DMS153 treated with DMSO at 0.1 percent for 48 hours (cell line): ENCODE measurements around the gene NAPB.
A peak's percentile ranks its signal among the peaks of the same experiment; 100 is the strongest.

Source experiments
- DNase-seq: peaks from one replicate; lab custom pipeline; 2025; ENCODE audit not compliant: unreplicated experiment; lab: John Stamatoyannopoulos, UW

NAPB gene

DNA sequence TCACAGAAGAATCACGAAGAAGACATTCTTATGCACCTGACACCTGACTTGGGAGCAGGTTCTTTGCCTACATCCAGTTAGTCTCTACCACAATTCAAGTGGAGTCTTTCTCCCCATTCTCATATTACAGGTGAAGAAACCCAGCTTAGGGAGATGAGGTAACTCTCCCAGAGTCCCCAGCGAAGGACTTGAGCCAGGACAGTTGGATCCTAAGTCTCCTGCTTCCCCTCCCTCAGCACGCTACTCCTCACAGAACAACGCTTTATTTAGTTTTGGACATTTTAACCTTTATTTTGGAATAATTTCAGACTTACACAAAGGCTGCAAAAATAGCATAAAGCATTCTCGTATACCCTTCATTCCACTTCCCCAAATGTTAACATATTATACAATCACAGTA is 17.4 kb upstream of the NAPB start:
- DNase-seq: no peak

DNA sequence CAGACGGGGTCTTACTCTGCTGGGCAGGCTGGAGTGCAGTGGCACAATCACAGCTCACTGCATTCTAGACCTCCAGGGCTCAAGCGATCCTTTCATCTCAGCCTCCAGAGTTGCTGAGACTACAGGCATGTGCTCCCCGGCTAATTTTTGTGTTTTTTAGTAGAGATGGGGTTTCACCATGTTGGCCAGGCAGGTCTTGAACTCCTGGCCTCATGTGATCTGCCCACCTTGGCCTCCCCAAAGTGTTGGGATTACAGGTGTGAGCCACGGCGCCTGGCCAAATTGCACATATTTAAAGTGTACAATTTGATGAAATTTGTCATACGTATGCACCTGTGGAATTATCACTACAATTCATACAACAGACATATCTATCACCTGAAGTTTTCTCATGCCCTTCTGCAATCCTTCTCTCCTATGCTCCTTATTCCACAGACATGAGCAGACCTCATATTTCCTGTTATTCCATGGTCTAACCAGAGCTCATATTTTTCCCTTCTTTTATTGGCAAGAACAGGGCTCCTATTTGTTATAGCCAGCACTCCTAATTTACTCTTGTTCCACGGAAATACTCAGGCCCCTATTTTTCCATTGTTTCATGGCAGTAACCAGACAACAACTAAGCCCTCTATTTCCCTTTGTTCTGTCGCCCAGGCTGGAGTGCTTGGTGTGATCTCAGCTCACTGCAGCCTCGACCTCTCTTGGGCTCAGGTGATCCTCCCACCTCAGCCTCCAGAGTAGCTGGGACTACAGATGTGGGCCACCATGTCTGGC is 16.0 kb upstream of the NAPB start:
- DNase-seq: no peak

DNA sequence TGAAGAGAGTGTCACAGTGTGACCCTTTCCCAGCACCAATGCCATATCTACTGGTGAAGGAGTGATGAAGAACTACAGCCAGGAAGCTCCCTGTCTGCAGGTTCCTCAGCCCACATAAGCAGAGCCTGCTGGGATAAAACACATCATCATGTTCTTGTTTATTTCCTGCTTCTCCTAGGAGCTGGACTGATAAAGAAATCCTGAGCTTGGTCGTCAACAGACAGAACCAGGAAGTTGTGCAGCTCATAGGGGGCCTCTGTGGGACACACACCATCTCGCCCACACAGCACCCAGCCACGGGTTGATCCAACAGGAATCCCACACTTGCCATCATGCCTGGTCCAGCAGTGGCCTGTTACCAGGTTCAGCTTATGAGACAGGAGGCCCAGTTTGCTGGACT is 15.4 kb upstream of the NAPB start:
- DNase-seq: no peak

DNA sequence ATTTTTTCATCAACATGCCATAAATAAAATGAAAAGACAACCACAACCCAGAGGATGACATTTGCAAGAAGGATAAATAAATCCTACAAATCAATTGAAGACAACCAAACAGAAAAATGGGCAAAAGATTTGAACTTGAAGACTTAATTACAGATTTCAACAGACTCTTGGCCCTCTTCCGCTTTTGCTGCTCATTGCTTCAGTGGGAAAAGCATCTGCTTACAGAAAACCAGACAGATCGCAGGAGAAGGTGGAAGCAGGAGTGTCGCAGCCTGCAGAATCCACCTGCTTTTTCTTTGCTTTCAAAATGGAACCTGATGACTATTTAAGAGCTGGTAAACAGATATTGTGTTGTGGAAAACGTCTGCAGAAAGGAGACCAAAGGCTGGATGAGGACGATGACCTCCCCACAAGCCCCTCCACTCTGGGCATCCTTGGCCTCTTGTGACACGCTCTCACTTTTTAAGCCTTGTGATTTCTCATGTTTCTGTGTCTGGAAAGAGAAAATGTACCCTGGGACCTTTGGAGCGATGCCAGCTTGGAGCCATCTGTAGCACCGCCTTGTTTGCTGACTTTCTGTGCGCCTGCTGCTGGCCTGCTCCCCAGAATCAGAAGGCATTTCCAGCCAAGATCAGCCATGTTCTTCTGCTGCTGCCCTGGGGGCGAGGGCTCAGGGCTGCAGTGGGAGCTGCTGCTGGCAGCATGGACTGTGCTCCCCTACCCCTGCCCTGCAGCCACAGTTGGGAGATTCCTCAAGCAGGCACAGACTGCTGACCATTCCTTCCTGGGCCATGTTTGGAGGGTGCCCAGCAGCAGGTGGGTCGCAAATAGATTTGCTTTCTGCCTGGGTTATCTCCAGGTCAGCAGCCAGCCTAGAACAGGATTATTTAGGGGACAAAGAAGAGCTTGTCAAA is 14.6 kb upstream of the NAPB start:
- DNase-seq: no peak

DNA sequence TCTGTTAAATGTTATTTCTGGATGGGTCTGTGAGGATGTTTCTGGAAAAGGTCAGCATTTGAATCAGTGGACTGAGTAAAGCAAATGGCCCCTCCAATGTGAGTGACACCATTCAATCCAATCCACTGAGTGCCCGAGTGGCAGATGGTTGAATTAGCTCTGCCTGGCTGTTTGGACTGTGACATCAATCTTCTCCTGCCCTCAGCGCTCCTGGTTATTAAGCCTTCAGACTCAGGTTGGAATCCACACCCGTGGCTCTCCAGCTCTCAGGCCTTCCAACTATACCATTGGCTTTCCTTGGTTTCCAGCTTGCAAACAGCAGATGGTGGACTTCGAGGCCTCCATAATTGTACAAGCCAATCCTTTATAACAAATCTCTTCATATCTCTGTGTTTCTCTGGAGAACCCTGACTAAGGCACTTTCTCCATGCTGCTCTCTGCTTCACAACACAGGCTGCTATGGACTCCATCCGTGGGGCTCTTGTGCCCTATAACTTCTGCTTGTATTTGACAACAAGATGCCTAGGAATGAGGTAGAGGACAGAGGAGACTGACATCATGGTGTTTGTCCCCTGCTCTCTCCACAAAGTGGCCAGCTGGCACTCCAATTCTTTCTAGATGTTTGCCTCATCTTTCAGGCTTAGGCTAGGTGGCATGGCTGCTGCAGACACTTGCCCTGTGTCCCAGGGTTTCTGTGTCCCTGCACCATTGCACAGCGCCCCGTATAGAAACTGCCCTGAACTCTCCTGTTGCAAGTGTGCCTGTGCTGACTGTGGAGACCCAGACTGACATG is 13.4 kb upstream of the NAPB start:
- no peak for DNase-seq

DNA sequence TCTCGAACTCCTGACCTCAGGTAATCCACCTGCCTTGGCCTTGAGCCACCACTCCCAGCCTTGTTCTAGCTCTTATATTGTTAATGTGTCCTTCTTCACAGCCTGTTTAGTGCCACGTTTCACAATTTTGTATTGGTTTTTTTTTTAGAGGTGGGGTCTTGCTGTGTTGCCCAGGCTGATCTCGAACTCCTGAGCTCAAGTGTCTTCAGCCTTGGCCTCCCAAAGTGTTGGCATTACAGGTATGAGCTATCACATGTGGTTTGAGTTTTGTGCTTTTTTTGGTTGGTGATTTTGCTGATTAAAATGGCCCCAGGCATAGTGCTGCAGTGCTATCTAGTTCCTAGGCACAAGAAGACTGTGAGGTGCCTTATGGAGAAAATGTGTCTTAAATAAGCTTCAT is 12.3 kb upstream of the NAPB start:
- no peak for DNase-seq

DNA sequence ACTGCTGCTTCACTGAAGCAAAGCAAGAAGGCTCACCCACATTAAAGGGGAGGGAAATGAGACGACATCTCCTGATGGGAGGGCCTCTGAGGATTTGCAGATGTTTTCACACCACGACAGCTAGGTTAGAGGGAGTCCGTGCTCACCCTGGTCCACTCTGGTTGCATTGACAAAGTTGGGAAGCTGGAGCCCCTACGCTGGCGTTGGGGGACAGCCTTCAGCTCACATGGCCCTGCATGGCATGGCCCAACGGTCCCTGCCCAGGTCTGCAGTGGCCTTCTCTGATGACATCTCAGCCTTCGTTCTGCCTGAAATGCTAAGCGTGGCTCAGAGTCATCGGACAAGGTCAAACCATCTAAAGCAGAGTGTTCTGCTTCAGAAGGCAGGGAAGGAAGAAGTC is 3.8 kb upstream of the NAPB start:
- no peak for DNase-seq

DNA sequence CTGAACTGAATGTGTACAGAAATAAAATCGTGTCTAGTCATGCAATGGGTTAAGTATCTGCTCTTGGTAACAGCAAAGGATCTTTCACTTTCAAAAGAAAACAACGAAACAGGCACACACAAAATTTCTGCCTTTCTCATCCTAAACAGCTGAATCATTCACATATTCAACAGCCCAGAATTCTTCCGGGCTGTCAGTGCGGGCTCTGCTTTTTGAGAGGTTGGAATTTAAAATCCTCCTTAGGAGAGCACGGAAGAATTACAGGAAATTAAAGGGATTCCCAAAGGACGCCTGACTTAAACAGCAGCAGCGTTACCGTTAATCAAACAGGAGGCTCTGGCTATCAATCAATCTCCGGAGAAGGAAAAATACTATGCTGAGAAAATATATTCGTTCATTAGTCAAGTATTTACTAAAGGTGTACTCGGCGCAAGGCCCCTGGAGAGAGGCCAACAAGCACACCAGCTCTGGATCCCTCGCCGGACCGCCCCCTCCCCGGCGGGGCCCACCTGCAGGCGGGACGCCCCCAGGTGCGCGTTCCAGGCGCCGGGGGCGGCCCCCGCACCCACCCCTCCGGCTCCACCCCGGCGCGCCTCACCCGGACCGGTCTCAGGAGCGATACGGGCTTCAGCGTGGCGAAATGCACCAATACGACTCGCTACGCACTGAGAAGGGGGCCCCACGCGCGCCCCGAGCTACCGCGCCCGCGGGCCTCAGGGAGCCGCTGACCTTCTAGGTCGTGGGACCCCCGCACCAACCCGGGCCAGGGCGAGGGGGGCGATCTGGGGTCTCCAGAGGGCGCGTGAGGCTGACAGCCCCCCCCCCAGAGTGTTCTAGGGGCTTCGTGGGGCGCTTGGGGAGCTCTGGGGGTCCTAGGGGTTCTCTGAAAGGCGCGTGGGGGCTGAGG is 1.0 kb downstream of the NAPB start:
- peak; percentile 4 for DNase-seq

DNA sequence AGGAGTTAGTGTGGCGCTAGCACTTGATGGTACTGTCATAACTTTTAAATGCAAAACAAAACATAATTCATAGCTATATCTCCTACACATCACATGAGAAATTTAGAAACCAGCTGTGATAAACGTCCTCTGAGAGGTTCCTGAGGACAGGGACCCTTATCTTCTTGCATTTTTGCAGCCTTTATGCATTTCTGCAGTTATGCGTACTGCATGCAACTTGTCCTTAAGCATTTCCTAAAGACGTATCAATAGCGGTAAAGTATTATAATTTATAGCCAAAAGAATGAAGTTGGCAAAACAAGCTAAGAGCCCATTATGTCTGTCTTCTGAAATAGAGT is 1.7 kb downstream of the NAPB start:
- DNase-seq: no peak

DNA sequence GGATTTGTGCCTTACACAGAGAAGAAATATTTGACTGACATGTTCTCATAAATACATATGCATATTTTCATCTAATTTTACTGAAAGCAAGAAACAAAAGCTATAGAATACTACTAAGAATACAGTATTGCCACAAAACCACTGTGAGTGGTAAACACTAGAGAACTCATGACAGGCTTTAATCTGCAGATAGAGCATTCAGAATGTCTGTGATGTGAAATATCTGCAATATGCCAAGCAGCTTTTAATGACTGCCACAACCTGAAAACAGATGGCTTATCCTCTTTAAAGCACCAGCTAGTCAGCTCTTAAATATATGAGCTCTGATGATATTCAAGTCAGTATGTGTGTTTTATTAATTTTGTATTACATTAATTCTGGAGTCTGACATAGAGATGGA is 3.4 kb downstream of the NAPB start:
- DNase-seq: no peak

DNA sequence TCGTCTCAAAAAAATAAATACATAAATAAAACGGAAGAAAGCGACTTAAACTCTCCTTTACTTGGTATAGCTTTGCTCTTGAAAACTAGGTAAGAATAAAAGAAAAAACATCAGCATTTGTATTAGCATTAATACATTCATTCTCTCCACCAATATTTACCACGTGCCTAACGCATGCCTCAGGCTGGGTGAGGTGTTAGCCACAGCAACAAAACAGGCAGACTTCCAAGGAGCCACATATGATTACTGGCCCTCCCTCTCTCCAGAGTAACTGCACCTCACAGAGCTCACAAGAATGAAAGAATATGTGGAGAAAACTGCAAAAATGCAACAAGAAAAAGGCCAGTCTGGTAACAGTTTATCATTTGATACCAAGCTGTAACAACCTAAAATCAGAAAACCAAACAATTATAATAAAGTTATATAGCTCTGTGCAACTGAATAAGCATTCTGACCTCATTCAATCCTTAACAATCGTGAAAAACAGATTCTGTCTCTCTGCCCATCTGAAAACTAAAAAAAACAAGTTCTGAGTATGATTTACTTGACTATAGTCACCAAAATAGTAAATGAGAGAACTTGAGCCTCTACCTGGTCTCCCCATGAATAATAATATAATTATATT is 5.2 kb downstream of the NAPB start:
- no peak for DNase-seq

DNA sequence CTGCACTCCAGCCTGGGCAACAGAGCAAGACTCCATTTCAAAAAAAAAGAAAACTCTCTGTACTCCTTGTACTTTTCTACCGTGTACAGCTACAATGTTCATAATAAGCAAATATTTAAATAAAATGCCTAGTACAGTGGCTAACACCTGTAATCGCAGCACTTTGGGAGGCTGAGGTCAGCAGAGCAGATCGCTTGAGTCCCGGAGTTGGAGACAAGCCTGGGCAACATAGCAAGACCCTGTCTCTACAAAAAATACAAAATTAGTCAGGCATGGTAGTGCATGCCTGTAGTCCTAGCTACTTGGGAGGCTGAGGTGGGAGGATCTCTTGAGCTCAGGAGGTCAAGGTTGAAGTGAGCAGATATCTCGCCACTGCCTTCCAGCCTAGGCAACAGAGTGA is 5.7 kb downstream of the NAPB start:
- no peak for DNase-seq

DNA sequence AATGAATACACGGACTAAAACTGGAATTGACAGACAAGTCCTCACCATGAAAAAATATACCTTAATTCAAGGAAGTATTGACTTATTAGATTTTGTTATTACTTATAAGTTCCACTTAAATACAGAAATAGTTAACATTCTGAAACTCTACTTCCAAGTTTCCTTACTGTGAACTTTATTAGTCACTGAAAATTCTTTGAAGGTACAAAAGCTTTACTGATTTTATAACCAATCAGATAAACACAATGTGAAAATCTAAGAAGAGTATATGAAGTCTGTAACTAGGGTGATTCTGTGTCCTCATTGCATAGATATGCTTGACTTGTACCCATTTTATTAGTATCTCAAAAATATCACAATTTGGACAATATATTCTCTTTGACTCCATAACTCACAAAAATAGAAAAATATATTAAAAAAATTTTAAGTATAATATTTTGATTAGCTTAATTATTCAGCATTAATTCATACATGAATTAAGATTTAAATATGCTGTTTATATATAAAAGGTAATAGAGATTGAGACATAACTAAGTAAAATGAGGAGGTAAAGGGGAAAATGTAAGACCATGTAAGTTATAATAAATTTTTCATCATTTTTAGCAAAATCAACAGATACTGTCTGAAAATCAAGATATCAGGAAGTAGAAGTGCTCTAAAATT is 6.6 kb downstream of the NAPB start:
- no peak for DNase-seq

DNA sequence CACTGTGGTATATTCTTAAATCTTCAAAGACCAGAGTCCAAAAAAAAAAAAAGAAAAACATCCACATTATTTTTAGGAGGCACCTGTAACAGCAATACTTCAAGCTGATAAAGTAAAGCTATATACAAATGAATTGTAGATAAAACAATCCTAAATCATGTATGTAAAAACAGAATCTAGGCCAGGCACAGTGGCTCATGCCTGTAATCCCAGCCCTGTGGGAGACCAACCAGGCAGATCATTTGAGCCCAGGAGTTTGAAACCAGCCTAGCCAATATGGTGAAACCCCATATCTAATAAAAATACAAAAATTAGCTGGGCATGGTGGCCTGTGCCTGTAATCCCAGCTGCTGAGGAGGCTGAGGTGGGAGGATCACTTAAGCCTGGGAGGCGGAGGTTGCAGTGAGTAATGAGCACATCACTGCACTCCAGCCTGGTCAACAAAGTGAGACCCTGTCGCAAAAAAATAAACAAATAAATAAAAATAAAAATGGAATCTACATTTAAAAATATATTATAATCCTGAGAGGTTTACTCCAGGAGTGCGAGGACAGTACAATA is 7.3 kb downstream of the NAPB start:
- no peak for DNase-seq

DNA sequence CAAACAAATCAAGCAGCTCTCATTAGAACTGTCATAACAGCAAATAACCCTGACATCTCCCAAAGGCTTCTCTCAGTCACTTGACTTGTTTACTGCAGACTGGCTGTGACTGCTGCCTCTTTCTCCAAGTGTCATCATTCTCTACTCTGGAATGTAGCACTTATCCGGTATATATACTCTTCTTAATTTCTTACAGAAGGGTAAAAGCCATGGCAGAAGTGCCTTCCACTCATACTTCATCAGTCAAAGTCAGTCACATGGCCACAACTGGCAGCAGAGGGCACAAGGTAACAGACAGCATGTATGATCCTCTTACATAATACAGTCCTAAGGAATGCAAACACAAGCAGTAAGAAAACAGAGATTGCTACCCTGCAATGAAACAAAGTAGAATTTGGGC is 9.3 kb downstream of the NAPB start:
- no peak for DNase-seq

DNA sequence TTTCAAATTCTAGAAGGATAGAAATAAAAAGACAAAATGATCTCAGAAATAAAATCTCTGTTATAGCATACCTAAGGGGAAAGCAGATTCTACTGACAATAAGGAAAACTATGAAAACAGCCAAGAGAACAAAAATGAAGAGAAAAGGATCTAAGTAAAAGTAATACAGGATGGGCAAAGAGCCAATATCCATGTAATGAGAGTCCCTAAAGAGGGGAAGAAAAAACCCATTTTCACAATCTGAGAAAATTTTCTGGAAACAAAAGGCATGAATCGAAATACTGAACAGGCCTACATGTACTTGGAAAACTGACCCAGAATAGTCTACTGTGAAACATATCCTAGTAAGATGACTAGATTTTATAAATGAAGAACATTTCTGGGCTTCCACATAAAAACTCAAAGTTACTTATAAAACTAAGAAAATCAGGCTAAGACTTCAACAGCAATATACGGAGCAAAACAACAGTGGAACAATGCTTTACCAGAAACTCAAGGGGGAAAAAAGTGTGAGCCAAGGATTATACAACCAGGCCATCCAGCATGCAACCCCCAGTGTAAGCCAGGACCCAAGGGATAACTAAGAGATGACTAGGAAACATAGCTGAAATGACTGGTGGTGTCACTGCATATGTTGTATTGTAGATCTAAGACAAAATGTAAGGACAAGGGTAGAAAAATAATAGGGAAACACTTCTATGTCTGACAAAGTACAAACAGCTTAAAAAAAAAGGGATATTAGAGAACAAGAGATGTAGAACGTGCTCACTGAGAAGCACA is 10.2 kb downstream of the NAPB start:
- DNase-seq: no peak

DNA sequence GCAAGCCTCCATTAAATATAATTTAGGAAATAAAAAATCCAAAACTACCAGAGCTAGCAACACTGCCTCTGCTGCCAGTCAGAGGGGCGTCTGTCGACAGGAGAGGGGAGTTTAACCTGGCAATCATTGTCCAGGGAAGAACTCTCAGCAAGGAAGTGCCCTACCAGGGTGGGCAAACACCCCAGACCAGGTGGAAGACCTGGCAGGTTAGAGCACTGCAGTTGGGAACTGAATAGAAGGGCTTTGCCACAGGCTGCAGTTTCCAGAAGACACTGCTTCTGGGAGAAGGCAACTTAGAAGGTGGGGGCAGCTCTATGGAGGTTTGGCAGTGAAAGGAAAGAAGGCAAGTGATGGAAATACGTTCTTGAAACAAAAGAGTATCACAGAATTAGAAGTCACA is 11.5 kb downstream of the NAPB start:
- DNase-seq: no peak

DNA sequence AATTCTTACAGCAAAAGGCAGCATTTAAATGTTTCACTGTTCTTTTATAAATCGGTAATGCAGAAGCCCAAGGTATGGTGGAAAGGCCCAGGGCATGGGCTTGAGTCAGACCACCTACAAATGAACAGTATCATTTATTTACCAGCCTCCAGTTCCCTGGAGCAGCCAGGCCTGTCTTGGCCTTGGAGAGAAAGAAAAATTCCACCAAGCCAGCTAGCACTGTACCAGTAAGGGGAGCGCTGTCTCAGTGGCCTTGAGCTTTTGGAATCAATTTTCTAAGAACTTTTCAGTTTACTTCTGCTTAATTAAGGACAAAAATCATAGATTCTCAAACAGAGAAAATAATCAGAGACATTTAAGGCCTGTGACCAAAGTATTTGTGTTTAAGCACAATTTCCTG is 12.3 kb downstream of the NAPB start:
- DNase-seq: no peak
